Measurements from ENCODE around the gene SPPL2C.

DNA sequence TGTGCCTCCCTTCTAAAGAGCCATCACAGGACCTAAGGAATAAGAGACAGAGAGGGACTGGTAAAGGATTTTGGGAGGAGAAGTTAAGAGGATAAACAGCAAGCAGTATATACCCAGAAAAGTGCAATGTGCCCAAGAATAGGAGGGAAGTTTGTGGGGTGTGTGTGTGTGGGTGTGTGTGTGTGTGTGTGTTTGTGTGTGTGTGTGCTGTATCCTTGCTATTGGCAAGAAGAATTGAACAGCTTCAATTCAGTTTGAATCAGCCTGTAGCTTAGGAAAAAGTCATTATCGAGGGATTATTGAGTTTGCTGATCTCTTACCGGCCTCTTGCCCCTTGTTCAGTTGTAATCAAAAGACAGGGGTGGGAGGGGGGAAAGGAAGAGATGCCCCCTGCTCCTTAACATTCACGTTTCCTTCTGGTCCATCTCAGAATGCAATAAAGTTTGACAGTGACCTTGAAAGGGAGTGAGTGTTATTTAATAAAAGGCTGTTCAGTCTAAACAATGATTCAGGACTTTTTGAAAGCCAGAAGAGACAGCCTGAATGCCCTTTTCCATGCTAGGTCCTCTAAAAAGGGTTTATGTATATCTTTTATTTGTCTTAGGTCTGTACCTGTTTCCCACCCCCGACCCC is 25.8 kb downstream of the SPPL2C start:
- TF ChIP-seq ZFYVE20 (CRISPR knock-in tag; IDR thresholded peaks at IDR 0.05; ENCODE audit: borderline replicate concordance, low read depth) (no peak), SMAD3 (CRISPR knock-in tag; IDR thresholded peaks at IDR 0.05) (no peak)

Data from HepG2 (cell line).